OCI-LY3 (cell line): Measurements from ENCODE around the gene LMNTD2.

Source experiments
- H2AFZ ChIP-seq: fragments of 200-600, 300-600 bp; shearing (Covaris generic); 2 replicates; pipeline ENCODE4 v1.6.0; 2014; ENCODE audit warnings: antibody characterized with exemption, low read depth, low read length
- H3K27ac ChIP-seq: fragments of 200-600, 300-600 bp; sonication (generic); 2 replicates; pipeline ENCODE4 v1.5.1; 2014; ENCODE audit warnings: mild to moderate bottlenecking, low read length, moderate library complexity, mixed read lengths
- H3K27me3 ChIP-seq: fragments of 200-600, 300-600 bp; sonication (generic); 2 replicates; pipeline ENCODE4 v1.6.1; 2014; ENCODE audit warnings: low read depth, low read length, mixed read lengths
- H3K36me3 ChIP-seq: fragments of 200-600, 300-600 bp; sonication (generic); replicated peaks from 2 replicates; pipeline ENCODE3; 2014; ENCODE audit warnings: low read depth, low read length, mixed read lengths
- H3K4me1 ChIP-seq: fragments of 300-600, 200-600 bp; sonication (generic); 2 replicates; pipeline ENCODE4 v1.6.1; 2014; ENCODE audit warnings: low read length, mixed read lengths
- H3K4me2 ChIP-seq: fragments of 200-600, 300-600 bp; sonication (generic); 2 replicates; pipeline ENCODE4 v1.6.1; 2014; ENCODE audit warnings: low read length, mixed read lengths
- H3K4me3 ChIP-seq: fragments of 300-600, 200-600 bp; sonication (generic); 2 replicates; pipeline ENCODE4 v1.5.1; 2014; ENCODE audit warnings: antibody characterized with exemption, mild to moderate bottlenecking, low read length, moderate library complexity
- H3K79me2 ChIP-seq: fragments of 300-600, 200-600 bp; shearing (Covaris generic); 2 replicates; pipeline ENCODE4 v1.6.1; 2014; ENCODE audit warnings: mild to moderate bottlenecking, low read length, mixed read lengths
- H3K9ac ChIP-seq: fragments of 300-600, 200-600 bp; shearing (Covaris generic); 2 replicates; pipeline ENCODE4 v1.6.0; 2014; ENCODE audit warnings: mild to moderate bottlenecking, low read length, moderate library complexity
- H3K9me3 ChIP-seq: fragments of 200-600, 300-600 bp; shearing (Covaris generic); 2 replicates; pipeline ENCODE4 v1.6.1; 2014; ENCODE audit warnings: low read length, mixed read lengths; ENCODE audit not compliant: insufficient read depth
- H4K20me1 ChIP-seq: fragments of 200-600, 300-600 bp; sonication (generic); 2 replicates; pipeline ENCODE4 v1.6.1; 2016; ENCODE audit warnings: low read length, mixed read lengths; ENCODE audit not compliant: insufficient read depth
- CTCF ChIP-seq: fragments of 200-600, 300-600 bp; sonication (generic); IDR thresholded peaks from 2 replicates; pipeline ENCODE4 v1.5.1; 2014; ENCODE audit warnings: antibody characterized with exemption, low read length, low read depth
- EZH2phosphoT487 ChIP-seq: fragments of 200-600 bp; shearing (Covaris generic); IDR thresholded peaks from 2 replicates; pipeline ENCODE4 v1.6.1; 2018; ENCODE audit warnings: antibody characterized with exemption, mixed run types, low read depth

The LMNTD2 gene

GRCh38 chr11:576811-577610 is 16.5 kb upstream of the LMNTD2 start:
- no peaks in the 10 kb centered on the region for H3K9me3 ChIP-seq
- TF ChIP-seq EZH2phosphoT487, result no peak
- TF ChIP-seq CTCF, result no peak
- peaks cover 22% of the 10 kb centered on the region for H3K36me3 ChIP-seq
- H3K4me1 ChIP-seq, result peaks cover 24% of the 10 kb centered on the region
- no peak overlapping the region for H2AFZ ChIP-seq
- H3K9ac ChIP-seq, result peak overlapping the region; percentile 76
- peak overlapping the region; percentile 95 for H3K4me3 ChIP-seq
- H3K27me3 ChIP-seq, result no peaks in the 10 kb centered on the region
- peak overlapping the region; percentile 99 for H3K4me2 ChIP-seq
- H3K27ac ChIP-seq, result peak overlapping the region; percentile 33
- peaks cover 51% of the 10 kb centered on the region for H4K20me1 ChIP-seq
- peaks cover 57% of the 10 kb centered on the region for H3K79me2 ChIP-seq

- Histone ChIP-seq H3K4me2 (peak within 1 kb of the TSS; percentile 99), H3K4me1 (peaks cover 24% of the 10 kb centered on the region), H3K27ac (peak within 1 kb of the TSS; percentile 73), H3K79me2 (peaks cover 49% of the 10 kb centered on the region), H3K4me3 (peak within 1 kb of the TSS; percentile 95), H3K9me3 (no peaks in the 10 kb centered on the region), H2AFZ (peak within 1 kb of the TSS; percentile 61; the same call in 1 of the 2 replicates), H4K20me1 (peaks cover 42% of the 10 kb centered on the region), H3K9ac (peak within 1 kb of the TSS; percentile 76), H3K27me3 (no peaks in the 10 kb centered on the region), H3K36me3 (peaks cover 14% of the 10 kb centered on the region)
- no peak for TF ChIP-seq EZH2phosphoT487
- TF ChIP-seq CTCF, result no peak
These were observed 15.6 kb upstream of the LMNTD2 start, which contains the start of gene PHRF1 for GRCh38 chr11:575996-576768. TSS of gene PHRF1 (plus strand) at chr11:576470. CDS start at chr11:581513, 5,043 bp downstream.

GRCh38 chr11:575313-575995 is 14.9 kb upstream of the LMNTD2 start:
- TF ChIP-seq CTCF, result no peak
- TF ChIP-seq EZH2phosphoT487, result no peak
- H3K27ac ChIP-seq, result no peak overlapping the region
- no peaks in the 10 kb centered on the region for H3K27me3 ChIP-seq
- peak overlapping the region; percentile 72 for H3K4me2 ChIP-seq
- peak overlapping the region; percentile 64 for H3K4me3 ChIP-seq
- H4K20me1 ChIP-seq, result peaks cover 37% of the 10 kb centered on the region
- H2AFZ ChIP-seq, result peak overlapping the region; percentile 61; the same call in 1 of the 2 replicates
- no peaks in the 10 kb centered on the region for H3K9me3 ChIP-seq
- no peak overlapping the region for H3K9ac ChIP-seq
- peaks cover 24% of the 10 kb centered on the region for H3K4me1 ChIP-seq
- H3K36me3 ChIP-seq, result peaks cover 13% of the 10 kb centered on the region
- peaks cover 42% of the 10 kb centered on the region for H3K79me2 ChIP-seq
